ENCODE measurements around the gene H1-8. TPM values are rescaled to one million over a fixed set of nuclear protein-coding genes. Genes with fewer than 3 reads are reported as not detected.

H1-8 gene
- total RNA-seq, 1 experiment from 2014 or later = not detected

Small RNA genes within 50 kb of the gene (small RNA-seq; reads per million reads assigned to genes)
- 0 to 0.29 reads per million in 2 experiments for gene RN7SL752P

Other genes with a start within 250 kb of the H1-8 start
- gene EFCAB12, start 114.5 kb upstream of the H1-8 start, total RNA-seq (2014; rRNA removed; shearing (Covaris generic)) = not detected in 2 replicates
- gene MBD4, start 103.2 kb upstream of the H1-8 start, total RNA-seq (2014; rRNA removed; shearing (Covaris generic)) = 21.4 and 26.9 TPM in 2 replicates
- 4.0 and 7.0 TPM in 2 replicates for gene IFT122, start 103.0 kb upstream of the H1-8 start, total RNA-seq (2014; rRNA removed; shearing (Covaris generic))
- gene RHO, start 14.5 kb upstream of the H1-8 start, total RNA-seq (2014; rRNA removed; shearing (Covaris generic)) = not detected in 2 replicates
- gene PLXND1, start 63.5 kb downstream of the H1-8 start, total RNA-seq (2014; rRNA removed; shearing (Covaris generic)) = 10.4 and 13.7 TPM in 2 replicates

Data from NCI-H460 (cell line).